BJ (cell line): ENCODE data around the gene PALLD. TPM values are rescaled to one million over a fixed set of nuclear protein-coding genes. Genes with fewer than 3 reads are reported as not detected.

Experiments
- CTCF ChIA-PET: fragments of 350-600 bp; formaldehyde crosslinking; extraction: SDS; loops from one replicate; lab custom pipeline; 2021; ENCODE audit warnings: antibody characterized with exemption, inconsistent platforms; lab: Yijun Ruan, JAX
- POLR2A ChIA-PET: fragments of 300-600 bp; sonication (Branson Sonifier 250); formaldehyde crosslinking; extraction: SDS; loops from one replicate; lab custom pipeline; 2021; ENCODE audit warnings: antibody characterized with exemption; lab: Charles Lee
- DNase-seq: peaks from one replicate; pipeline ENCODE4 v3.0.0-alpha.2; 2011; ENCODE audit warnings: low read depth
- H3K27me3 ChIP-seq: 2 replicates; pipeline ENCODE4 v1.6.0; 2011; ENCODE audit warnings: low read length; ENCODE audit not compliant: control insufficient read depth, insufficient read depth
- H3K36me3 ChIP-seq: 2 replicates; pipeline ENCODE4 v1.5.1; 2011; ENCODE audit warnings: low read length; ENCODE audit not compliant: control insufficient read depth, insufficient read depth
- H3K4me3 ChIP-seq: 2 replicates; pipeline ENCODE4 v1.5.1; 2011; ENCODE audit warnings: low read depth, mild to moderate bottlenecking, control low read depth, low read length
- polyA plus RNA-seq: library from polyadenylated mRNA; depleted of rRNA; stranded (reverse); fragments of >200 nt; gene quantifications from 2 replicates; pipeline ENCODE4 v1.2.3, GENCODE V29; 2011
- TF ChIP-seq, protein P1 (sequence below): IDR thresholded peaks from 2 replicates; pipeline ENCODE4 v1.5.1; 2011; ENCODE audit warnings: low read depth, mild to moderate bottlenecking, control low read depth, inconsistent platforms, low read length, moderate library complexity; ENCODE audit not compliant: insufficient read depth

Gene PALLD
- polyA plus RNA-seq, 1 experiment = 30.3 TPM

DNA sequence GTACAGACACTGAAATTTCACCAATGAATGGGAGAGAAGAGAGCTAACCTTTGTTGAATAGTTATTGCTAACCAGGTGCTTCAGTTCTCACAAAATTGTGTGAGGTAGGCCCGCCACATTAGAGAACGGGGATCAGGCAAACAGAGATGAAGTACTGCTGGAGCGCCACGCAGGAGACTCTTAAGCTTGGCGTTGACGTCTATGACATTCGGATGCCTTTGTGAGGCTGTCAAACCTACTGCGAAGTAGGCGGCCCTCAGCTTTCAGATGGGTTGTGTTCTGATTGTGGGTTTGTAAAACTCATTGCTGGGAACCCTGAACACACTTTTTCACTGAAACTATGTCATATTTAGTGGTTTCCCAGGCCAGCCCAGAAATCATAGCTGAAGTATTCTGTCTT lies 339.6 kb downstream of the PALLD start:
- CTCF ChIA-PET = interaction anchor here (0.7 to 1.5 kb wide), 2 partner anchors 9 to 82 kb away, joined by 3 read pairs; no protein-coding TSS in a partner anchor
- no peaks in the 10 kb centered on the region for H3K27me3 ChIP-seq

DNA sequence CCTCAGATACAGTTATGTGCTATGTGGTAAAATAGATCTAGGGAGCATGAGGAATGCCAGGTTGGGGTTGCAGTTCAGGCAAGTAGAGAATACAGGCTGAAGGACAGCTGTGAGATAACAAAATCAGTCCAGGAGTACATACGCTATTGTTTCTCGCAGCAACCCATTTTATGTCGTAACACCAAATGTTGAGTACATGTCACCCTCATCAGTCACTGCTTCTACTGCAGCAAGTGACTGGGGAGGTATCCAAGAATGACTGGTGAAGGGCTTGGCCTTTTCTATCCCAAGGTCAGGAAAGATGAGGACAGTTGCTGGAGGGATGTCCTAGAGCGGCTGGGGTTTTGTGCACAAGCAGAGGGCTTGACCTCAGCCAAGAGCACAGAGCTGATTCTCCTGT lies 341.1 kb downstream of the PALLD start:
- H3K27me3 ChIP-seq = no peaks in the 10 kb centered on the region
- DNase-seq = no peak

More for the DNA sequence above, 339.6 kb downstream of the PALLD start:
- TF ChIP-seq, protein P1, sequence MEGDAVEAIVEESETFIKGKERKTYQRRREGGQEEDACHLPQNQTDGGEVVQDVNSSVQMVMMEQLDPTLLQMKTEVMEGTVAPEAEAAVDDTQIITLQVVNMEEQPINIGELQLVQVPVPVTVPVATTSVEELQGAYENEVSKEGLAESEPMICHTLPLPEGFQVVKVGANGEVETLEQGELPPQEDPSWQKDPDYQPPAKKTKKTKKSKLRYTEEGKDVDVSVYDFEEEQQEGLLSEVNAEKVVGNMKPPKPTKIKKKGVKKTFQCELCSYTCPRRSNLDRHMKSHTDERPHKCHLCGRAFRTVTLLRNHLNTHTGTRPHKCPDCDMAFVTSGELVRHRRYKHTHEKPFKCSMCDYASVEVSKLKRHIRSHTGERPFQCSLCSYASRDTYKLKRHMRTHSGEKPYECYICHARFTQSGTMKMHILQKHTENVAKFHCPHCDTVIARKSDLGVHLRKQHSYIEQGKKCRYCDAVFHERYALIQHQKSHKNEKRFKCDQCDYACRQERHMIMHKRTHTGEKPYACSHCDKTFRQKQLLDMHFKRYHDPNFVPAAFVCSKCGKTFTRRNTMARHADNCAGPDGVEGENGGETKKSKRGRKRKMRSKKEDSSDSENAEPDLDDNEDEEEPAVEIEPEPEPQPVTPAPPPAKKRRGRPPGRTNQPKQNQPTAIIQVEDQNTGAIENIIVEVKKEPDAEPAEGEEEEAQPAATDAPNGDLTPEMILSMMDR = no peak
- Histone ChIP-seq H3K4me3 (no peak overlapping the region), H3K36me3 (no peaks in the 10 kb centered on the region)
- POLR2A ChIA-PET = interaction anchor here (0.8 kb wide), 1 partner anchor 85 kb away, joined by 11 read pairs; no protein-coding TSS in a partner anchor
- DNase-seq = no peak

DNA sequence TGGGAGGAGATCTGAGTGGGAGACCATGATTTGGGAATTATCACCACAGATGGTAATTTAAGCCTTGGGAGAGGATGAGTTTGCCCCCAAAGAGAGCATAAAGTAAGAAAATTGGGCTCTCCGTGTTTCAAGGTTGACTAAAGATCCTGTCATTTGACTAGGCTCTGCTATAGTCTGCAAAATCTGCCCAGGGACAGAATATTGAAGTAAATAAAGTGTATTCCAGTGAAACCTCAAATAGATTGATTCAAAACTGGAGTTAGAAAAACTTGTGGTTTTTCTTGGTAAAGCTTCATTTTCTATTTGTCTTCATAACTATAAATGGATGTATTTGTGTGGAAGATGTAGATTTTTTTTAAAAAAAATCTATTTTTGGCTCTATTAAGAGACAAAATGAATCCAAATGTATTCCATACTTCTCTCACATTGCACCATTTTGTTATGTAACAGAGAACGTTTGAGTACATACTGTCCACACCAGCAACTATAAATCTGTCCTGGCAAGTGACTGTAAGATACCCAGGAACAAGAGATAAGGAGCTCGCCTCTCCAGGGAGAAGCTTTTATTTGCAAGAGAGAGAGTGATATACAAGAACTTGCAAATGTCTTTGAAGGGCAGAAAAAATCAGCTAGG lies 343.0 kb downstream of the PALLD start:
- CTCF ChIA-PET = interaction anchor here (1.2 kb wide), 1 partner anchor 129 kb away, joined by 3 read pairs; no protein-coding TSS in a partner anchor
- no peak for DNase-seq
- Histone ChIP-seq H3K27me3 (no peaks in the 10 kb centered on the region), H3K36me3 (no peaks in the 10 kb centered on the region), H3K4me3 (no peak overlapping the region)
- POLR2A ChIA-PET = no interaction called here
- TF ChIP-seq, protein P1 = no peak

More for the DNA sequence above, 341.1 kb downstream of the PALLD start:
- H3K36me3 ChIP-seq = no peaks in the 10 kb centered on the region
- ChIA-PET CTCF (interaction anchor here (0.6 kb wide), 1 partner anchor 15 kb away, joined by 3 read pairs; no protein-coding TSS in a partner anchor), POLR2A (no interaction called here)
- TF ChIP-seq, protein P1 = no peak
- no peak overlapping the region for H3K4me3 ChIP-seq

DNA sequence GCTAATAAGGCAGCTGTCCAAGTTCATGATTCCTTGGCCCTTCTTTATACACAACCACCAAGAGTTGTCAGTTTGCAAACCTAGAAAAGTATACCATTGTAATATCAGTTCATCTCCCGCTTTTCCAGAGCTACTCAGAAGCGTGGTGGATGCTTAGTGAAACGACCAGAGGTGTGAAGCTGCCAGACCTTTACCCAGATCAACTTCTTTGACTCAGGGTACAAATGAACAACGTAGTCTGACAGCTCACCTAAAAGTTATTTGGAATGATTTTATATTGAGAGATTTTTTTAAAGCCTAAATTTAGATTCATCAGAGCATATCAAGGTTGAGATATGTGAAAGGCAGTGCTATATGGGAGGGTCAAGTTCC lies 343.5 kb downstream of the PALLD start:
- TF ChIP-seq, protein P1 = no peak
- ChIA-PET POLR2A (no interaction called here), CTCF (interaction anchor here (1.1 to 1.2 kb wide), 3 partner anchors 24 to 129 kb away, joined by 3 read pairs; no protein-coding TSS in a partner anchor)
- no peak for DNase-seq
- H3K36me3 ChIP-seq = no peaks in the 10 kb centered on the region
- H3K4me3 ChIP-seq = no peak overlapping the region
- no peaks in the 10 kb centered on the region for H3K27me3 ChIP-seq

DNA sequence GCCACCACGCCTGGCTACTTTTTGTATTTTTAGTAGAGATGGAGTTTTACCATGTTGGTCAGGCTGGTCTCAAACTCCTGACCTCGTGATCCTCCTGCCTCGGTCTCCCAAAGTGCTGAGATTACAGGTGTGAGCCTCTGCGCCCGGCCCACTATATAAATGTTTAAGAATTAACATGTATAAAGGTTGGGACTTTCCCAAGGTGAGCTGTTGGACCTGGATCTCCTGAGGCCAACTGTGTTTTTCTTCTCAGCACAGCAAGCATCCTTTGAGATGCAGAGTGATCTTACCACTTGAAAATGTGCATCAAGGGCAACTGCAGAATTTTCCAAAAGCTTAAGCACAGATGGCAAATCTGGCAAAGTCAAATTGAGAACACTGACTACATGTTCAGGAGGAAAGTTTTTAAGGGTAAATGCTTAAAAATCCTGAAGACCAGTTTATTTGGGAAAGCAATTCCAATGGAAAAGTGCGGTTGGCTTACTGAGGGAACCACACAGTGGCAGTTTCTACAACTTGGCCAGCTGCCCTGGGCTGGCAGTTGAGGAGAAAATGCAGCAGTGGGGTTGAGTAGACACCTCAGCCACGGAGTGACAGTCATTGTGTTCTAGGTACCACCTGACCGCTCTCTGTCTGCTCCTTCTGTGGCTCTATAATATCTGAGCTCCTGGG lies 344.3 kb downstream of the PALLD start:
- no peaks in the 10 kb centered on the region for H3K36me3 ChIP-seq
- TF ChIP-seq, protein P1 = no peak
- DNase-seq = no peak
- no peak overlapping the region for H3K4me3 ChIP-seq
- POLR2A ChIA-PET = no interaction called here
- no peaks in the 10 kb centered on the region for H3K27me3 ChIP-seq
- CTCF ChIA-PET = interaction anchor here (1.1 to 6.0 kb wide), 3 partner anchors 8 to 82 kb away, joined by 3 to 27 read pairs (median 3); no protein-coding TSS in a partner anchor
